Measurements from ENCODE around the gene CLCN7. TPM values are rescaled to one million over a fixed set of nuclear protein-coding genes. Genes with fewer than 3 reads are reported as not detected.

Gene CLCN7, protein sequence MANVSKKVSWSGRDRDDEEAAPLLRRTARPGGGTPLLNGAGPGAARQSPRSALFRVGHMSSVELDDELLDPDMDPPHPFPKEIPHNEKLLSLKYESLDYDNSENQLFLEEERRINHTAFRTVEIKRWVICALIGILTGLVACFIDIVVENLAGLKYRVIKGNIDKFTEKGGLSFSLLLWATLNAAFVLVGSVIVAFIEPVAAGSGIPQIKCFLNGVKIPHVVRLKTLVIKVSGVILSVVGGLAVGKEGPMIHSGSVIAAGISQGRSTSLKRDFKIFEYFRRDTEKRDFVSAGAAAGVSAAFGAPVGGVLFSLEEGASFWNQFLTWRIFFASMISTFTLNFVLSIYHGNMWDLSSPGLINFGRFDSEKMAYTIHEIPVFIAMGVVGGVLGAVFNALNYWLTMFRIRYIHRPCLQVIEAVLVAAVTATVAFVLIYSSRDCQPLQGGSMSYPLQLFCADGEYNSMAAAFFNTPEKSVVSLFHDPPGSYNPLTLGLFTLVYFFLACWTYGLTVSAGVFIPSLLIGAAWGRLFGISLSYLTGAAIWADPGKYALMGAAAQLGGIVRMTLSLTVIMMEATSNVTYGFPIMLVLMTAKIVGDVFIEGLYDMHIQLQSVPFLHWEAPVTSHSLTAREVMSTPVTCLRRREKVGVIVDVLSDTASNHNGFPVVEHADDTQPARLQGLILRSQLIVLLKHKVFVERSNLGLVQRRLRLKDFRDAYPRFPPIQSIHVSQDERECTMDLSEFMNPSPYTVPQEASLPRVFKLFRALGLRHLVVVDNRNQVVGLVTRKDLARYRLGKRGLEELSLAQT
- 106 and 148 TPM in 2 replicates for total RNA-seq

DNA sequence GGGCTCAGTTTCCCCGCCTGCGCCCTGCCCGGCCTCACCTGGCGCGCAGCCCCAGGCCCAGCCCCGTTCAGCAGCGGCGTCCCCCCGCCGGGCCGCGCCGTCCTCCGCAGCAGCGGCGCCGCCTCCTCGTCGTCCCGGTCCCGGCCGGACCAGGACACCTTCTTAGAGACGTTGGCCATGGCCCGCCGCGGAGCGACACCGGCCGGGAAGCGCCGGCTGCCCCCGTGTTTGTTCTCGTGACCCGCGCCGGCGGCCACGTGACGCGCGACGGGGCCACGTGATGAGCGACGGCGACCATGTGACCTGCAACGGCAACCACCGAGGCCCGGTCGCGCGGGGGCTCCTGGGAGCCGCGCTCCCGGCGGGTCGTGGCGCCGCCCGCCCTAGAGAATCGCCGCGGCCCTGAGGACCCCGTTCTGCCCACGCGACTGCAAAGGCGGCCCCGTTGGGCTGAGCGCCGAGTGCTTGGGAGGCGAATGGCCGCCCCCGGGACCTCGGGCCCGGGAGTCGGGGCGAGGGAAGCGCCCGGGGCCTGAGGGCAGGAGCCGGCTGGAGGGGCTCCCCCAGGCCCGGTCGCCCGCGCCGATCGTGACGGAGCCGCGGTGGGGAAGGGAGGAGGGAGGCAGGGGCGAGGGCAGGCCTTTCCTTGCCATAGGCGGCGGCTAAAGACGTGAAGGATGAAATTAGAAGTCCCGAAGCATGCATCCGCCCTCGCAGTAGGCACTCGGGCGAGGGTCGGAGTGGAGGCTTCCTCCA lies at the start of gene CLCN7:
Gene CLCN7, minus strand, starts transcription at position 233 of the 756 bp plus-strand sequence. Its CDS starts 54 bp downstream, at position 179.

DNA sequence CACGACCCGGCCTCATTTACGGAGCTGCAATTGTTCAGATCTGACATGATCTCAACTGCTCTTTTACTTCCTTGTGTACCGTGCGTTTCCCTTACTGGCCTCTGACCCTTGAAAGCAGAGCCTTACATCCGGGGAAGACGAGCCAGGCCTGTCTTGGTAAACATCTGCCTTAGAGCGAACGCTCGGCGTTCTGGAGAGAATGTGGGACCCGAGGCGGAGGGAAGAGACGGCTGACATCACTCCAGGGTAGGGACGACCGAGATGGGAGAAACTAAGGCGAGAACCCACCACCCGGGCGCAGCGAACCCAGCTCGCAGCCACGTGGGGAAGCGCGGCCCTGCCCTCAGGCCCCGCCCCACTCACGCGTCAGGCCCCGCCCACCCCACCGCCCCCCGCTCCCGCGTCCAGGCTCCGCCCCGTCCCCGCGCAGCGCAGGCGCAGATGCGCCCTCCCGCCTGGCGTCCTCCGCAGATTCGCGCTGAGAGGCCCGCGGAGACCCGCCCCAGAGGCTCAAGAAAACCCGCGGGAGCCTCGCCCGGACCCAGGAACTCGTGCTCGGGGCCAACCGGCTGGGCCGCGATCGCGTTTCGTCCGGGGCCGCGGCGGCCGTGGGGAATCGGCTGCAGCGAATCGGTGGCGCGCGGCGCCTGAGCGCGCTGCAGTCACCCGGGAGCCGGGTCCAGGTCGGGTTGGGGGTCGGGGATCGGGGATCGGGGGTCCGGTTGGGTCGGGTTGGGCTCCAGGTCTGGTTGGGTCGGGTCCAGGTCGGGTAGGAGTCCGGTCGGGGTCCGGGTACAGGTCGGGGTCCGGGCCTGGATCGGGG lies 18.3 kb upstream of the CLCN7 start, which contains the start of gene TELO2:
Gene TELO2, plus strand, starts transcription at position 438 of the 823 bp plus-strand sequence. CDS start 922 bp downstream, outside the sequence.

DNA sequence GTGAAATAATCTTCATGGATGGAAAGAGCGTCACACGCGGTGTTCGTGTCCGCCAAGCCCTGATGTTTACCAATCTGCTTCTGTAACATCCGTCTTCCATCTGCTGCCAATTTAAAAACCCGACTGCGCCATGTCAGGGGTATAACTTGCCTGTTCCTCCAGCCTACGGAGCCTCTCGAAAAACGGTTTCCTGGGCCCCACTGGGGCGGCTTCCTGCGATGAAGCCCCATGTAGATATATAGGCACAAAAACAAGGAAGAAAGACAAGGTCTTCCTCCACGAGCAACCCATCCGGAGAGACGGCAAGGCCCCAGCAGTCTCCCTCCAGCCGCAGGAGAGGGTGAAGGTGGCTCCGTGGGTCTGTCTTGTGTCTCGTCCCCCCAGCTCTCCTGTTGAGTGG lies 13.8 kb upstream of the CLCN7 start, which contains the start of gene PTX4:
Gene PTX4, minus strand, starts transcription at position 326 of the 400 bp plus-strand sequence. Its CDS starts 35 bp downstream, at position 291.

DNA sequence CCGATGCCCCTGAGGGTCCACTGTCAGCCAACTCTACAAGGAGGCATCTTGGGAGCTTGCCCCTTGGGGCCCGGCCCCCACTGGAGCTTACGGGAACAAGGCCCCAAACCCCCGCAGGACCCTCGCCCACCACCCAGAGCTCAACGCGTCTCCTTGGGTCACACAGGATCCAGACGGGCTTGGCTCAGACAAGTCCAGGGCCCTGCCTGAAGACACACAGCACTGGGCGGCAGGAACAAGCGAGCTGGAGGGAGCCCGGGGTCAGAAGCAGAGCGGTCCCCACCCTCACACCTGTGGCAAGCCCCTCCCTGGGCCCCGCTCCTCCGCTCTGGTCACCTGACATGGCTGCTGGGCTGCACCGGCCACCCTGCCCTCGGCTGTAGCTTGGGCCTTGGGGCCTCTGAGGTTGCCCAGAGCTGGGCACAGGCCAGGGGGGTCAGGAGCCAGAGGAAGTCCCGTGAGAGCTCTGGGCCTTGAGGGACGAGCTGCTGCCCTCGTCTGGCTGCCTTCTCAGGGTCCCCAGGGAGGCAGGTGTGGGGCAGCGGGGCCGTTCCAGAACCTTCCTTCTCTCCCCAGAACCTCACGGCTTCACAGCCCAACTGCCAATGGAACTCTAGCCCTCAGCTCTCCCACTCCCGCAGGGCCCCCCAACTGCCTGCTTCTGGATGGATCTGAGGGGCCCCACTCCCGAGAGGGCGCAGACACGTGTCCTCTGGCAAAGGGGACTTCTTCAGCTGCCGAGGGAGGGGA lies 30.7 kb downstream of the CLCN7 start, which contains the start of gene CCDC154:
Gene CCDC154, minus strand, starts transcription at position 577 of the 750 bp plus-strand sequence. Its CDS starts 234 bp downstream, at position 343.

DNA sequence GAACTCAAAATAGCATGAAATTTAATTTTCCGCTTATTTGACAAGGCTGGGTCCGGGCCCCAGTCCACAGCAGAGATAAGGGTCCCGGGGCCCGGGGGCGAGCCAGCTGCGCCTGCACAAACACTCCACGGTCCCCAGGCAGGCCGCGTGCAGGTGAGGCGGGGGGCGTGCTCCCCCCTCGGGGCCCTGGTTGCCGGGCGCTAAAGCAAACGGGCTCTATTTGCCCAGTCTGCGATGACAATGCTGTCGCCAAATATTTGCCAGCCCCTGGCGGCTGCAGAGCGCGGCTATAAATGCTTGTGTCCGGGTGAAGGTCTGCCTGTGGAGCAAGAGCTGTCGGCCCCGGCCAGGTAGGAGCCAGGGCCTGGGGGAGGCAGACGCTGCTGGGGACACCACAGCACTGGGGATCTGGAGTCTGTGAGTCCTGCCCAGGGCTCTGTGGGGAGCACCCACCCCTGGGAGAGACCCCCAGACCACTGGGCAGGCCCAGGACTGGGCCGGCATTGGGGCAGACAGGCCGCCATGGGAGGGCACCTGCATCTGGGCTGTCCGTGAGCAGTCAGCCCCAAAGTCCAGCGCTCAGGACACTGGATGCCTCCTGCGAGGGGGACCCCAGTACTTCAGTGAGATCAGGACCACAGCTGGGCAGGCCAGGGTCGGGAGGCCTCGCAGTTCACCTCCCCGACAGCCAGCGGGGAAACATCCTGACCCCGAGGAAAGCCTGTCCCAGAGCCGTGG lies 43.9 kb downstream of the CLCN7 start, which contains the start of gene PERCC1:
Gene PERCC1, plus strand, starts transcription at position 320 of the 738 bp plus-strand sequence. CDS start 1,516 bp downstream, outside the sequence.

DNA sequence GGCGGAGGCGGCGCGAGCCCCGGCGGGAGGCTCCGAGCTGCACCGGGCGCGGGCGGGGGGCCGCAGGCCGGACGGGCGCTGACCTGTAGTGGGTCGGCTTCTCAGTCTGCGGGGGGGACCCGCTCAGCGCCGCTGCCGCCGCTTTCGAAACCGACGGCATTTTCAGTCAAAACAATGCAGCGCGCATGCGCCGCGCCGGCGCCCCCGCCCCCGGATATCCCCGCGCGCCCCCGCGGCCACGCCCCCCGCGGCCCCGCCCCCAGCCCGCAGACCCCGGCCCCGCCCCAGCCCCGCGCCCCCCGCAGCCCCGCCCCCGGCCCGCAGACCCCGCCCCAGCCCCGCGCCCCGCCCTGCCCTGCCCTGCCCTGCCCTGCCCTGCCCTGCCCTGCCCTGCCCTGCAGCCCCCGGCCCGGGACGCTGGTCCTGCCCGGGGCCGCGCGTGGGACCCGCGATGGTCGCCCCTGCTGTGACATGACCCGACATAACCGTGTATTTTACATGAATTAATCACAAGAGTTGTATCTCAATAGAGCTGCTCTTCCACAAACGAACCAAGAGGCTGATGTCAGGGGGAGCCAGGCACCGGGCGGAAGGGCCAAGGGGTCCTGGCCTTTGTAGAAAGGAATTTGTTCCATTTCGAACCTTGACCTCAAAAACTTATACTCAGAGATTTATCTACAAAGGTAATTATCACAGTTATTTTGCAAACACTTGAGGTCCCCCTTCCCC lies 60.1 kb downstream of the CLCN7 start, which contains the start of gene UNKL:
Gene UNKL, minus strand, starts transcription at position 173 of the 729 bp plus-strand sequence. Its CDS starts 13 bp downstream, at position 160.

Other genes starting within 250 kb of the CLCN7 start
- not detected in 2 replicates for gene TPSG1, start 249.8 kb downstream of the CLCN7 start, total RNA-seq
- not detected in 2 replicates for gene TPSB2, start 244.8 kb downstream of the CLCN7 start, total RNA-seq
- not detected in 2 replicates for gene TPSAB1, start 234.3 kb downstream of the CLCN7 start, total RNA-seq
- gene TPSD1, start 219.0 kb downstream of the CLCN7 start, total RNA-seq: not detected in 2 replicates
- gene UBE2I, start 165.4 kb downstream of the CLCN7 start, total RNA-seq: 44.2 and 52.5 TPM in 2 replicates
- 1.2 and 1.3 TPM in 2 replicates for gene BAIAP3, start 141.4 kb downstream of the CLCN7 start, total RNA-seq
- gene TSR3, start 123.2 kb downstream of the CLCN7 start, total RNA-seq: 51.9 and 69.6 TPM in 2 replicates
- 54.5 and 67.9 TPM in 2 replicates for gene GNPTG, start 123.1 kb downstream of the CLCN7 start, total RNA-seq
- 12.4 and 16.8 TPM in 2 replicates for gene UNKL, start 60.3 kb downstream of the CLCN7 start, total RNA-seq
- 11.3 and 13.0 TPM in 2 replicates for gene UQCC4, start 54.3 kb downstream of the CLCN7 start, total RNA-seq
- not detected in 2 replicates for gene PERCC1, start 44.0 kb downstream of the CLCN7 start, total RNA-seq
- 0.33 and 0.96 TPM in 2 replicates for gene CCDC154, start 30.5 kb downstream of the CLCN7 start, total RNA-seq
- 0.20 TPM in 1 of 2 replicates, not detected in the other for gene PTX4, start 13.9 kb upstream of the CLCN7 start, total RNA-seq
- 12.9 and 18.1 TPM in 2 replicates for gene TELO2, start 18.3 kb upstream of the CLCN7 start, total RNA-seq
- gene TMEM204, start 58.6 kb upstream of the CLCN7 start, total RNA-seq: 18.9 and 20.5 TPM in 2 replicates
- 40.2 and 47.0 TPM in 2 replicates for gene IFT140, start 137.0 kb upstream of the CLCN7 start, total RNA-seq
- 8.7 and 10.2 TPM in 2 replicates for gene CRAMP1, start 137.3 kb upstream of the CLCN7 start, total RNA-seq
- gene JPT2, start 203.3 kb upstream of the CLCN7 start, total RNA-seq: 32.5 and 36.1 TPM in 2 replicates
- 34.4 and 48.0 TPM in 2 replicates for gene MAPK8IP3, start 231.2 kb upstream of the CLCN7 start, total RNA-seq